HEK293 (cell line): ENCODE measurements around the gene PIM3.

ENCODE experiments used
- RBAK ChIP-seq: fragments of 450-650 bp; formaldehyde crosslinking; IDR thresholded peaks from 2 replicates; pipeline ENCODE4 v1.5.1; 2016; ENCODE audit warnings: missing biosample characterization, missing genetic modification characterization
- ZBTB21 ChIP-seq: fragments of 450-650 bp; formaldehyde crosslinking; IDR thresholded peaks from 2 replicates; pipeline ENCODE4 v1.5.1; 2017; ENCODE audit warnings: missing biosample characterization, missing genetic modification characterization
- ZNF274 ChIP-seq, 2 experiments: fragments of 200-500 bp in 1 of 2; fragments of 450-650 bp in 1 of 2; sonication (Bioruptor generic) in 1 of 2; formaldehyde crosslinking in 1 of 2; IDR thresholded peaks; 2 replicates each; pipeline versions ENCODE4 v1.5.1 to v1.6.1; 2014 to 2016; ENCODE audit warnings: borderline replicate concordance in 1 of 2, inconsistent platforms in 1 of 2, low read length in 1 of 2, missing biosample characterization in 1 of 2, missing genetic modification characterization in 1 of 2
- ZNF335 ChIP-seq: fragments of 450-650 bp; formaldehyde crosslinking; conservative IDR thresholded peaks from 2 replicates; pipeline ENCODE4 v1.5.1; 2016; ENCODE audit warnings: missing biosample characterization, missing genetic modification characterization
- ZNF341 ChIP-seq: fragments of 450-650 bp; formaldehyde crosslinking; IDR thresholded peaks from 2 replicates; pipeline ENCODE4; 2016; ENCODE audit warnings: low read depth, missing biosample characterization, missing genetic modification characterization
- TF ChIP-seq, protein P1 (sequence below): fragments of 450-650 bp; formaldehyde crosslinking; IDR thresholded peaks from 2 replicates; pipeline ENCODE4 v1.5.1; 2016; ENCODE audit warnings: missing biosample characterization, missing genetic modification characterization
- TF ChIP-seq, protein P2 (sequence below): fragments of 450-650 bp; formaldehyde crosslinking; IDR thresholded peaks from 2 replicates; pipeline ENCODE4 v1.5.1; 2016; ENCODE audit warnings: missing biosample characterization, missing genetic modification characterization

DNA sequence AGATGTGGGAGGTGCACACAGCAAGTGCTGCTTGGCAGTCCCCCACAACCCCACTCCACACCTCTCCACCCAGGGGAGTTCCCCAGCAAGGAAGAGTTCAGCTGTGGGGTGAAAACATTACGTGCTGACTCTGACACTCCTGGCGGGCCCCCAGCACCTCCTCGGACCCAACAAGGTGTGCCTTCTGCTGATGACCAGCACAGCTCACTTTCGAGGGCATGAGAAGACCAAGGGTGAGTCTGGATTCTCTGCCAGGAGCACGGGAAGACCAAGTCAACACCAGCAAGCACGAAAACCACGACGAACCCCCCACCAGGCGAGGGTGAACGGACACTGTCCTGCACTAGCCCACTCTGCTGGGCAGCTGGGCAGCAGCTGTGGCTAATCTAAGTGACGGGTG is 43.7 kb upstream of the PIM3 start:
- TF ChIP-seq, protein P1, sequence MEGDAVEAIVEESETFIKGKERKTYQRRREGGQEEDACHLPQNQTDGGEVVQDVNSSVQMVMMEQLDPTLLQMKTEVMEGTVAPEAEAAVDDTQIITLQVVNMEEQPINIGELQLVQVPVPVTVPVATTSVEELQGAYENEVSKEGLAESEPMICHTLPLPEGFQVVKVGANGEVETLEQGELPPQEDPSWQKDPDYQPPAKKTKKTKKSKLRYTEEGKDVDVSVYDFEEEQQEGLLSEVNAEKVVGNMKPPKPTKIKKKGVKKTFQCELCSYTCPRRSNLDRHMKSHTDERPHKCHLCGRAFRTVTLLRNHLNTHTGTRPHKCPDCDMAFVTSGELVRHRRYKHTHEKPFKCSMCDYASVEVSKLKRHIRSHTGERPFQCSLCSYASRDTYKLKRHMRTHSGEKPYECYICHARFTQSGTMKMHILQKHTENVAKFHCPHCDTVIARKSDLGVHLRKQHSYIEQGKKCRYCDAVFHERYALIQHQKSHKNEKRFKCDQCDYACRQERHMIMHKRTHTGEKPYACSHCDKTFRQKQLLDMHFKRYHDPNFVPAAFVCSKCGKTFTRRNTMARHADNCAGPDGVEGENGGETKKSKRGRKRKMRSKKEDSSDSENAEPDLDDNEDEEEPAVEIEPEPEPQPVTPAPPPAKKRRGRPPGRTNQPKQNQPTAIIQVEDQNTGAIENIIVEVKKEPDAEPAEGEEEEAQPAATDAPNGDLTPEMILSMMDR (tag by site-specific recombination): no peak
- TF ChIP-seq RBAK (tag by site-specific recombination) (no peak), ZBTB21 (tag by site-specific recombination) (no peak), ZNF335 (no peak), ZNF274 (IDR thresholded peaks at IDR 0.05; ENCODE audit: low read length) (no peak), ZNF274 (tag by site-specific recombination; IDR thresholded peaks at IDR 0.05; ENCODE audit: borderline replicate concordance) (no peak), ZNF341 (tag by site-specific recombination) (no peak)
- TF ChIP-seq, protein P2, sequence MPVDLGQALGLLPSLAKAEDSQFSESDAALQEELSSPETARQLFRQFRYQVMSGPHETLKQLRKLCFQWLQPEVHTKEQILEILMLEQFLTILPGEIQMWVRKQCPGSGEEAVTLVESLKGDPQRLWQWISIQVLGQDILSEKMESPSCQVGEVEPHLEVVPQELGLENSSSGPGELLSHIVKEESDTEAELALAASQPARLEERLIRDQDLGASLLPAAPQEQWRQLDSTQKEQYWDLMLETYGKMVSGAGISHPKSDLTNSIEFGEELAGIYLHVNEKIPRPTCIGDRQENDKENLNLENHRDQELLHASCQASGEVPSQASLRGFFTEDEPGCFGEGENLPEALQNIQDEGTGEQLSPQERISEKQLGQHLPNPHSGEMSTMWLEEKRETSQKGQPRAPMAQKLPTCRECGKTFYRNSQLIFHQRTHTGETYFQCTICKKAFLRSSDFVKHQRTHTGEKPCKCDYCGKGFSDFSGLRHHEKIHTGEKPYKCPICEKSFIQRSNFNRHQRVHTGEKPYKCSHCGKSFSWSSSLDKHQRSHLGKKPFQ (tag by site-specific recombination): no peak
